ENCODE results near the gene PRKRA.

Gene PRKRA

DNA sequence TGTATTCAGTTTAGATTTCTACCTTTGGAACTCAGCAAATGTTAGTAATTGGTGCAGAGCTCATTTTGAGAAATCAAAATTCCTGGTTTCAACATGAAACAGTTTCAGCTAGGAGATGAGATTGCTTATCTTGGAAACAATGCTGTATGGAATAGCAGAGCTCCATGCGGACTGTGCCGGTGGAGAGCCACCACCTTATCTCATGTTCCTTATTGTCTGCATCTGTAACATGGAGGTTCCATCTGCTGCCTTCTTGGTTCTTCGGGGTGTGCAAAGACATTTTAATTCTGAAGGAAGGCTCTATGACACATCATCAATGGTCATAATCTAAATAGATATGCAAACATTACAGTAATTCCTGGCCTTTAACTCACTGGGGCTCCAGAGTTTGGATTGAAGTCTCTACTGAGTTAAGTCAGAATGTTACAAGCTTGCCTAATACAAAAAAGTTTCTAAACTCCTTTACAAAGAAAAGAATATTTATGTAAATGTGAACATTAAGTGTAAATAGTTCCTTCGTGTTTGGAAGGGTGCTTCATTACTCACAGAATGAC is 65.3 kb downstream of the PRKRA start:
- no peaks in the 10 kb centered on the region for H3K27me3 ChIP-seq (ENCODE audit: control insufficient read depth, insufficient read depth, low read length)
- H3K9ac ChIP-seq (ENCODE audit: low read depth, low read length) = no peak overlapping the region
- H3K4me3 ChIP-seq (ENCODE audit: low read depth, low read length) = no peak overlapping the region
- H3K9me3 ChIP-seq (ENCODE audit: control insufficient read depth, insufficient read depth, low read length) = no peaks in the 10 kb centered on the region
- no peaks in the 10 kb centered on the region for H3K4me1 ChIP-seq (ENCODE audit: control insufficient read depth, insufficient read depth, low read length)
- H3K36me3 ChIP-seq (ENCODE audit: control insufficient read depth, insufficient read depth, low read length) = no peaks in the 10 kb centered on the region

DNA sequence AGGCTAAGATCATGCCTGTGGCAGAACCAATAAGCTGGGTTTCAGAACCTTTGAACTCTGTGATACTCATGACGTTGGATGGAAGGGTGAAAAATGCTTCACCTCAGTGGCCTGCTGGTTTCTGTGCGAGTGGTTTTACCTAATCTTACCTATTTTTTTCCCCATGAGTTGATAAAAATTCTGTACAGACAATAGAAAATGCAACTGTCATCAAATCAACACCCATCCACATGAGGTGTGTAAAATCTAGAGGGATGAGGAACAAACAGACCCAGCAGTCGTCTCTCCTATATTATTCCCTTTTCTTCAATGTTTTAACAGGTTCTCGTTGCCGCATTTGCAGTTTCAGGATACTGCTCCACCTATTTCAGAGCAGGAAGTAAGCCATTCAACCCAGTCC is 67.3 kb downstream of the PRKRA start:
- Histone ChIP-seq H3K4me1 (ENCODE audit: control insufficient read depth, insufficient read depth, low read length) (no peaks in the 10 kb centered on the region), H3K9me3 (ENCODE audit: control insufficient read depth, insufficient read depth, low read length) (no peaks in the 10 kb centered on the region)

More for the DNA sequence above, 67.3 kb downstream of the PRKRA start:
- Histone ChIP-seq H3K4me3 (ENCODE audit: low read depth, low read length) (no peak overlapping the region), H3K36me3 (ENCODE audit: control insufficient read depth, insufficient read depth, low read length) (no peaks in the 10 kb centered on the region), H3K27me3 (ENCODE audit: control insufficient read depth, insufficient read depth, low read length) (no peaks in the 10 kb centered on the region), H3K9ac (ENCODE audit: low read depth, low read length) (no peak overlapping the region)

Measured in iPS-15b (cell line).